SK-N-SH (cell line): ENCODE results near the gene MCF2L. TPM values are rescaled to one million over a fixed set of nuclear protein-coding genes. Genes with fewer than 3 reads are reported as not detected.

ENCODE experiments used
- CTCF ChIA-PET: fragments of 300-600, 350-600 bp; formaldehyde crosslinking; extraction: SDS; loops from one replicate; lab custom pipeline; 2021; lab: Yijun Ruan, JAX
- POLR2A ChIA-PET: fragments of 350-600 bp; sonication (Branson Sonifier 250); formaldehyde crosslinking; extraction: SDS; loops from one replicate; lab custom pipeline; 2020; ENCODE audit warnings: antibody characterized with exemption, inconsistent platforms; lab: Yijun Ruan, JAX
- DNase-seq: peaks from one replicate; pipeline ENCODE4 v3.0.0; 2012
- H2AFZ ChIP-seq: fragments of 200-600 bp; sonication (generic); 2 replicates; pipeline ENCODE4 v1.8.1; 2016; ENCODE audit warnings: antibody characterized with exemption, mild to moderate bottlenecking, low read depth
- H3F3A ChIP-seq: fragments of 200-600 bp; sonication (generic); replicated peaks from 2 replicates; pipeline ENCODE3; 2016; ENCODE audit warnings: antibody characterized with exemption, mild to moderate bottlenecking; ENCODE audit not compliant: insufficient read depth
- H3K27ac ChIP-seq, 2 experiments: fragments of 200-500 bp in 1 of 2; fragments of 200-600 bp in 1 of 2; sonication (Bioruptor generic) in 1 of 2; sonication (generic), shearing (Covaris generic) in 1 of 2; 2 replicates each; pipeline versions ENCODE4 v1.5.1 to v1.6.1; 2014 to 2016; ENCODE audit warnings: low read depth in 2 of 2, inconsistent platforms in 1 of 2, low read length in 1 of 2, mild to moderate bottlenecking in 1 of 2, mixed read lengths in 1 of 2
- H3K27me3 ChIP-seq: fragments of 200-600 bp; sonication (generic), shearing (Covaris generic); 2 replicates; pipeline ENCODE4 v1.6.1; 2016; ENCODE audit warnings: mixed run types; ENCODE audit not compliant: insufficient read depth
- H3K36me3 ChIP-seq, 2 experiments: fragments of 200-500 bp in 1 of 2; fragments of 200-600 bp in 1 of 2; sonication (Bioruptor generic) in 1 of 2; sonication (generic) in 1 of 2; replicated peaks in 1 of 2; 2 replicates each; pipeline versions ENCODE3 to v1.5.1; 2014 to 2016; ENCODE audit warnings: low read length in 1 of 2, mild to moderate bottlenecking in 1 of 2; ENCODE audit not compliant: insufficient read depth in 2 of 2, control insufficient read depth in 1 of 2
- H3K4me1 ChIP-seq, 2 experiments: fragments of 200-500 bp in 1 of 2; fragments of 200-600 bp in 1 of 2; sonication (Bioruptor generic) in 1 of 2; sonication (generic), shearing (Covaris generic) in 1 of 2; 2 replicates each; pipeline versions ENCODE4 v1.5.1 to v1.6.1; 2014 to 2016; ENCODE audit warnings: low read depth in 1 of 2, low read length in 1 of 2, mixed run types in 1 of 2; ENCODE audit not compliant: insufficient read depth in 2 of 2, control insufficient read depth in 1 of 2
- H3K4me2 ChIP-seq: fragments of 200-600 bp; sonication (generic), shearing (Covaris generic); 2 replicates; pipeline ENCODE4 v1.6.1; 2017; ENCODE audit warnings: mixed run types
- H3K4me3 ChIP-seq, 2 experiments: fragments of 200-500 bp in 1 of 2; fragments of 200-600 bp in 1 of 2; sonication (Bioruptor generic) in 1 of 2; sonication (generic), shearing (Covaris generic) in 1 of 2; 2 replicates each; pipeline versions ENCODE4 v1.5.1 to v1.8.1; 2014 to 2016; ENCODE audit warnings: low read depth in 2 of 2, inconsistent platforms in 1 of 2, low read length in 1 of 2, mild to moderate bottlenecking in 1 of 2, mixed read lengths in 1 of 2, moderate library complexity in 1 of 2
- H3K79me2 ChIP-seq: fragments of 200-600 bp; sonication (generic); 2 replicates; pipeline ENCODE4 v1.8.1; 2017; ENCODE audit warnings: mild to moderate bottlenecking; ENCODE audit not compliant: insufficient read depth
- H3K9ac ChIP-seq: fragments of 200-600 bp; sonication (generic); 2 replicates; pipeline ENCODE4 v1.6.1; 2017; ENCODE audit warnings: mixed run types
- H3K9me2 ChIP-seq: fragments of 200-600 bp; sonication (generic); 2 replicates; pipeline ENCODE4 v1.6.1; 2017; ENCODE audit warnings: mixed run types
- H3K9me3 ChIP-seq: fragments of 200-600 bp; sonication (generic); 2 replicates; pipeline ENCODE4 v1.6.1; 2017; ENCODE audit warnings: mixed run types, mild to moderate bottlenecking, moderate library complexity
- H4K20me1 ChIP-seq: fragments of 200-600 bp; sonication (generic); 2 replicates; pipeline ENCODE4 v1.6.1; 2017; ENCODE audit warnings: mild to moderate bottlenecking, mixed run types; ENCODE audit not compliant: insufficient read depth
- EZH2phosphoT487 ChIP-seq: fragments of 200-600 bp; sonication (generic); IDR thresholded peaks from 2 replicates; pipeline ENCODE4 v1.6.1; 2017; ENCODE audit warnings: low read depth, mixed run types, mild to moderate bottlenecking, antibody characterized with exemption, moderate library complexity, borderline replicate concordance
- GABPA ChIP-seq: IDR thresholded peaks from 2 replicates; pipeline ENCODE4 v1.4.0; 2012; ENCODE audit warnings: low read depth, mild to moderate bottlenecking
- MEF2A ChIP-seq: IDR thresholded peaks from 2 replicates; pipeline ENCODE4 v1.4.0; 2012; ENCODE audit warnings: low read depth, borderline replicate concordance
- MXI1 ChIP-seq: IDR thresholded peaks from 2 replicates; pipeline ENCODE4 v1.6.1; 2012; ENCODE audit warnings: mild to moderate bottlenecking, low read depth, low read length, improper control_type of control experiment
- NRF1 ChIP-seq: IDR thresholded peaks from 2 replicates; pipeline ENCODE4 v1.6.1; 2012; ENCODE audit warnings: low read depth, mild to moderate bottlenecking, low read length
- POLR2AphosphoS5 ChIP-seq: IDR thresholded peaks from 2 replicates; pipeline ENCODE4 v1.6.1; 2012; ENCODE audit warnings: low read depth, low read length
- RCOR1 ChIP-seq: fragments of 150-350 bp; IDR thresholded peaks from 2 replicates; pipeline ENCODE4 v1.6.1; 2017; ENCODE audit warnings: antibody characterized with exemption, low read length
- RFX5 ChIP-seq: IDR thresholded peaks from 2 replicates; pipeline ENCODE4 v1.6.1; 2012; ENCODE audit warnings: mild to moderate bottlenecking, improper control_type of control experiment, low read length
- RXRA ChIP-seq: IDR thresholded peaks from 2 replicates; pipeline ENCODE4 v1.4.0; 2012; ENCODE audit warnings: low read depth, mild to moderate bottlenecking, borderline replicate concordance
- TCF12 ChIP-seq: IDR thresholded peaks from 2 replicates; pipeline ENCODE4 v1.4.0; 2012
- WGBS: methylation state at CpG from one replicate; pipeline ENCODE4 v1.1.6; 2017; ENCODE audit warnings: low lambda C conversion rate; 5-methylcytosine and 5-hydroxymethylcytosine counted together
- polyA plus RNA-seq, 3 experiments: library from polyadenylated mRNA; depleted of rRNA; stranded (reverse); fragments of >200 nt; gene quantifications; 2 replicates each; pipeline ENCODE4 v1.2.3, GENCODE V29; 2012
- TF ChIP-seq, protein P1 (sequence below): IDR thresholded peaks from 2 replicates; pipeline ENCODE4 v1.4.0; 2012; ENCODE audit warnings: low read depth
- TF ChIP-seq, protein P2 (sequence below): IDR thresholded peaks from 2 replicates; pipeline ENCODE4; 2012
- TF ChIP-seq, protein P3 (sequence below): IDR thresholded peaks from 2 replicates; pipeline ENCODE4 v1.6.1; 2012; ENCODE audit warnings: mild to moderate bottlenecking, low read depth, low read length, moderate library complexity
- TF ChIP-seq, protein P4 (sequence below): fragments of 200-600 bp; sonication (generic); IDR thresholded peaks from 2 replicates; pipeline ENCODE4 v1.6.1; 2017; ENCODE audit warnings: antibody characterized with exemption, mild to moderate bottlenecking, moderate library complexity
- TF ChIP-seq, protein P5 (sequence below): IDR thresholded peaks from 2 replicates; pipeline ENCODE4 v1.4.0; 2012; ENCODE audit warnings: low read depth, borderline replicate concordance
- TF ChIP-seq, protein P6 (sequence below): fragments of 150-350 bp; IDR thresholded peaks from 2 replicates; pipeline ENCODE4 v1.6.1; 2017; ENCODE audit warnings: antibody characterized with exemption, low read length, low read depth, borderline replicate concordance

MCF2L gene
- polyA plus RNA-seq, 1 of the 3 experiments (the other 2 are of a cell fraction) = 0.56 TPM

DNA sequence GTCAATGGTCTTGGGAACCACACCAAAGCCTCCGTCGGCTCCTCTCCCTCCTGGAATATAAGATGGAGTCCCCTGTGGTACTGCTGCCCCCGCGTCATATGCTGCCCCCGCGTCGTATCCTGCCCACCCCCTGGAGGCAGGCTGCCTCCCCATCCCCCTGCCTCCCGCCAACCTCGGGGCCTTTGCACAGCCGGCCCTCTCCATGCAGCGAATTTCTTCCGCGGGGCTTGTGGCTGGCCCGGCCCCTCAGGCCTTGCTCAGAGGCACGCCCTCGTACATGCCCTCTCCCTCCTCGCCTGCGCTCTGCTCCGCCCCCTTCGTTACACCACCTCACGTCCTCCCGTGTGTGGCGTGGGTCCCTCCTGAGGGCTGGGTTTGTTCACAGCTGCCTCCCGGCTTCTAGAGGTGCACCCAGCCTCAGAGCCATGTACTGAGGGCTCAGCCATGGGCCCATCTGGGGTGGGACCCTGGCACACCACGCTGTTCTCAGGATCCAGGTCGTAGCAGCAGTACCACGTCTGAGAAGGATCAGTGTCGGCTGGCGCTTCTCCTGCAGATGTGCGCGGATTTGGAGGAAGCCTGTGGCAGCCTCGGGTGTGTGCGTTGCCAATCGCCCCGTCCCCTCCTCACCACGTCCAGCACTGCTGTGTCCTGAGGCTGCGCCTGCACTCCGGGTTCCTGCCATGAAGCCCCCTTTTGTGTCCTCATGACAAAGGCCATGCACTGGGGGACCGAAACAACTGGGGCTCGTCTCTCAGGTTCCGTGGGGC lies 47.7 kb downstream of the MCF2L start (continued):
- TF ChIP-seq, protein P1, sequence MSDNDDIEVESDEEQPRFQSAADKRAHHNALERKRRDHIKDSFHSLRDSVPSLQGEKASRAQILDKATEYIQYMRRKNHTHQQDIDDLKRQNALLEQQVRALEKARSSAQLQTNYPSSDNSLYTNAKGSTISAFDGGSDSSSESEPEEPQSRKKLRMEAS = no peak
- TF ChIP-seq NRF1 (no peak), RCOR1 (no peak), RXRA (no peak), RFX5 (no peak)

DNA sequence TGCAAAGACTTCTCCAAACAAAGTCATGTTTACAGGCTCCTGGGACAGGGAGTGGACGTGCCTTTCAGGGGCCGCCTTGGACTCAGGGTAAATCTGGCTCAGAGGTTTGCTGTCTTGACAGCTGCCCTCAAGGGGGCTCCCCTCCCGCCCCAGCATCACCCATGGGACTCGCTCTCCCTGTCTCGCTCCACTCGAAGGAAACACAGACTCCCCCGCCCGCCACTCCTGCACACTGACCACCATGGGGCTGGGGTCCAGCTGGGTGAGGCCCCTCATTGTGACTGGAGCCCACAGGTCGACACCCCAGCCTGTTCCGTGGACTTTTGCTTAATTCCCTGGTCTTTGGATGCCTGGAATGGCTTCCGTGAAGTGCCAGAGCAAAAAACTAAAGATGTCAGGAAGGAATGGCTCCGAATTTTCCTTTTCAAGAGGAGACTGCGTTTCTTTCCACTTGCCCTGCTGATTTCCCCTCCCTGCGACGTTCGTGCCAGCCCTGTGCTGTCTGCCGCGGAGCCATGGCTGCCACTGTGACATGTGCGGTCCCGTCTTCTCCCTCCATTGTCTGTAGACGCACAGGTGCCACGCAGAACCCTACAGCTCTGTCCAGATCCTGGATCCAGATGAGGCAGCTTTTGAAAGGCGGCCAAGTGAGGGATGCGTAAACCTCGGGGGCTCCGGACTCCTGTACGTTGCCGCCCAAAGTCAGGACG lies 48.6 kb downstream of the MCF2L start:
- H3K27me3 ChIP-seq = no peaks in the 10 kb centered on the region
- no peaks in the 10 kb centered on the region for H4K20me1 ChIP-seq
- no peak overlapping the region for H3K4me2 ChIP-seq
- H3K79me2 ChIP-seq = no peaks in the 10 kb centered on the region
- no peaks in the 10 kb centered on the region for H3K9me2 ChIP-seq
- peaks cover 0 to 10% of the 10 kb centered on the region in 2 experiments; a peak in 1 of 4 replicates for H3K4me1 ChIP-seq
- no peak for DNase-seq
- POLR2A ChIA-PET = no interaction called here
- H3K4me3 ChIP-seq = no peak overlapping the region
- H3F3A ChIP-seq = no peaks in the 10 kb centered on the region
- H3K27ac ChIP-seq = no peak overlapping the region
- no peaks in the 10 kb centered on the region for H3K36me3 ChIP-seq
- no peaks in the 10 kb centered on the region for H3K9me3 ChIP-seq
- no peak overlapping the region for H2AFZ ChIP-seq
- 64% methylated on average over 21 of the region's 29 CpGs for WGBS
- TF ChIP-seq EZH2phosphoT487 (no peak), GABPA (no peak), RFX5 (no peak), RXRA (no peak), RCOR1 (no peak), MEF2A (no peak), MXI1 (no peak), POLR2AphosphoS5 (no peak), TCF12 (no peak)
- TF ChIP-seq, protein P2, sequence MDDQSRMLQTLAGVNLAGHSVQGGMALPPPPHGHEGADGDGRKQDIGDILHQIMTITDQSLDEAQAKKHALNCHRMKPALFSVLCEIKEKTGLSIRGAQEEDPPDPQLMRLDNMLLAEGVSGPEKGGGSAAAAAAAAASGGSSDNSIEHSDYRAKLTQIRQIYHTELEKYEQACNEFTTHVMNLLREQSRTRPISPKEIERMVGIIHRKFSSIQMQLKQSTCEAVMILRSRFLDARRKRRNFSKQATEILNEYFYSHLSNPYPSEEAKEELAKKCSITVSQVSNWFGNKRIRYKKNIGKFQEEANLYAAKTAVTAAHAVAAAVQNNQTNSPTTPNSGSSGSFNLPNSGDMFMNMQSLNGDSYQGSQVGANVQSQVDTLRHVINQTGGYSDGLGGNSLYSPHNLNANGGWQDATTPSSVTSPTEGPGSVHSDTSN = no peak
- TF ChIP-seq, protein P3, sequence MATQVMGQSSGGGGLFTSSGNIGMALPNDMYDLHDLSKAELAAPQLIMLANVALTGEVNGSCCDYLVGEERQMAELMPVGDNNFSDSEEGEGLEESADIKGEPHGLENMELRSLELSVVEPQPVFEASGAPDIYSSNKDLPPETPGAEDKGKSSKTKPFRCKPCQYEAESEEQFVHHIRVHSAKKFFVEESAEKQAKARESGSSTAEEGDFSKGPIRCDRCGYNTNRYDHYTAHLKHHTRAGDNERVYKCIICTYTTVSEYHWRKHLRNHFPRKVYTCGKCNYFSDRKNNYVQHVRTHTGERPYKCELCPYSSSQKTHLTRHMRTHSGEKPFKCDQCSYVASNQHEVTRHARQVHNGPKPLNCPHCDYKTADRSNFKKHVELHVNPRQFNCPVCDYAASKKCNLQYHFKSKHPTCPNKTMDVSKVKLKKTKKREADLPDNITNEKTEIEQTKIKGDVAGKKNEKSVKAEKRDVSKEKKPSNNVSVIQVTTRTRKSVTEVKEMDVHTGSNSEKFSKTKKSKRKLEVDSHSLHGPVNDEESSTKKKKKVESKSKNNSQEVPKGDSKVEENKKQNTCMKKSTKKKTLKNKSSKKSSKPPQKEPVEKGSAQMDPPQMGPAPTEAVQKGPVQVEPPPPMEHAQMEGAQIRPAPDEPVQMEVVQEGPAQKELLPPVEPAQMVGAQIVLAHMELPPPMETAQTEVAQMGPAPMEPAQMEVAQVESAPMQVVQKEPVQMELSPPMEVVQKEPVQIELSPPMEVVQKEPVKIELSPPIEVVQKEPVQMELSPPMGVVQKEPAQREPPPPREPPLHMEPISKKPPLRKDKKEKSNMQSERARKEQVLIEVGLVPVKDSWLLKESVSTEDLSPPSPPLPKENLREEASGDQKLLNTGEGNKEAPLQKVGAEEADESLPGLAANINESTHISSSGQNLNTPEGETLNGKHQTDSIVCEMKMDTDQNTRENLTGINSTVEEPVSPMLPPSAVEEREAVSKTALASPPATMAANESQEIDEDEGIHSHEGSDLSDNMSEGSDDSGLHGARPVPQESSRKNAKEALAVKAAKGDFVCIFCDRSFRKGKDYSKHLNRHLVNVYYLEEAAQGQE = no peak
- TF ChIP-seq, protein P4, sequence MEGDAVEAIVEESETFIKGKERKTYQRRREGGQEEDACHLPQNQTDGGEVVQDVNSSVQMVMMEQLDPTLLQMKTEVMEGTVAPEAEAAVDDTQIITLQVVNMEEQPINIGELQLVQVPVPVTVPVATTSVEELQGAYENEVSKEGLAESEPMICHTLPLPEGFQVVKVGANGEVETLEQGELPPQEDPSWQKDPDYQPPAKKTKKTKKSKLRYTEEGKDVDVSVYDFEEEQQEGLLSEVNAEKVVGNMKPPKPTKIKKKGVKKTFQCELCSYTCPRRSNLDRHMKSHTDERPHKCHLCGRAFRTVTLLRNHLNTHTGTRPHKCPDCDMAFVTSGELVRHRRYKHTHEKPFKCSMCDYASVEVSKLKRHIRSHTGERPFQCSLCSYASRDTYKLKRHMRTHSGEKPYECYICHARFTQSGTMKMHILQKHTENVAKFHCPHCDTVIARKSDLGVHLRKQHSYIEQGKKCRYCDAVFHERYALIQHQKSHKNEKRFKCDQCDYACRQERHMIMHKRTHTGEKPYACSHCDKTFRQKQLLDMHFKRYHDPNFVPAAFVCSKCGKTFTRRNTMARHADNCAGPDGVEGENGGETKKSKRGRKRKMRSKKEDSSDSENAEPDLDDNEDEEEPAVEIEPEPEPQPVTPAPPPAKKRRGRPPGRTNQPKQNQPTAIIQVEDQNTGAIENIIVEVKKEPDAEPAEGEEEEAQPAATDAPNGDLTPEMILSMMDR = no peak
- TF ChIP-seq, protein P5, sequence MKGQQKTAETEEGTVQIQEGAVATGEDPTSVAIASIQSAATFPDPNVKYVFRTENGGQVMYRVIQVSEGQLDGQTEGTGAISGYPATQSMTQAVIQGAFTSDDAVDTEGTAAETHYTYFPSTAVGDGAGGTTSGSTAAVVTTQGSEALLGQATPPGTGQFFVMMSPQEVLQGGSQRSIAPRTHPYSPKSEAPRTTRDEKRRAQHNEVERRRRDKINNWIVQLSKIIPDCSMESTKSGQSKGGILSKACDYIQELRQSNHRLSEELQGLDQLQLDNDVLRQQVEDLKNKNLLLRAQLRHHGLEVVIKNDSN = no peak
- TF ChIP-seq, protein P6, sequence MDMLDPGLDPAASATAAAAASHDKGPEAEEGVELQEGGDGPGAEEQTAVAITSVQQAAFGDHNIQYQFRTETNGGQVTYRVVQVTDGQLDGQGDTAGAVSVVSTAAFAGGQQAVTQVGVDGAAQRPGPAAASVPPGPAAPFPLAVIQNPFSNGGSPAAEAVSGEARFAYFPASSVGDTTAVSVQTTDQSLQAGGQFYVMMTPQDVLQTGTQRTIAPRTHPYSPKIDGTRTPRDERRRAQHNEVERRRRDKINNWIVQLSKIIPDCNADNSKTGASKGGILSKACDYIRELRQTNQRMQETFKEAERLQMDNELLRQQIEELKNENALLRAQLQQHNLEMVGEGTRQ = no peak
- TF ChIP-seq, all 33 proteins: peak for 0
- H3K9ac ChIP-seq = no peak overlapping the region
- CTCF ChIA-PET = interaction anchor here (1.0 to 3.1 kb wide), 3 partner anchors 9 to 12 kb away, joined by 4 to 19 read pairs (median 6); no protein-coding TSS in a partner anchor
